SK-N-SH treated with all-trans-retinoic acid at 6 μM for 48 hours (cell line): ENCODE measurements around the gene SHROOM4.

Experiments
- ATAC-seq: fragments of 200-7000 bp; cut with Tn5 transposase; 3 replicates; pipeline ENCODE4 v1.9.1; 2020; ENCODE audit warnings: mild to moderate bottlenecking, moderate library complexity
- ARNTL ChIP-seq: fragments of 450-650 bp; formaldehyde crosslinking; IDR thresholded peaks from 2 replicates; pipeline ENCODE4 v1.5.0; 2020; ENCODE audit warnings: low read depth, mild to moderate bottlenecking, moderate library complexity, borderline replicate concordance
- CREB5 ChIP-seq: fragments of 250-450 bp; sonication (Bioruptor Pico); IDR thresholded peaks from 2 replicates; pipeline ENCODE4 v1.5.1; 2020; ENCODE audit warnings: low read depth, mild to moderate bottlenecking, moderate library complexity
- CSDC2 ChIP-seq: fragments of 250-450 bp; sonication (Bioruptor Pico); IDR thresholded peaks from 2 replicates; pipeline ENCODE4 v1.5.0; 2020; ENCODE audit warnings: mild to moderate bottlenecking, moderate library complexity
- CSRNP3 ChIP-seq: fragments of 250-450 bp; sonication (Bioruptor Pico); IDR thresholded peaks from 2 replicates; pipeline ENCODE4 v1.5.1; 2021; ENCODE audit warnings: mild to moderate bottlenecking, moderate library complexity
- ESRRG ChIP-seq: fragments of 250-450 bp; sonication (Bioruptor Pico); IDR thresholded peaks from 2 replicates; pipeline ENCODE4 v1.6.1; 2021; ENCODE audit warnings: mild to moderate bottlenecking
- GLIS3 ChIP-seq: fragments of 250-450 bp; sonication (Bioruptor Pico); IDR thresholded peaks from 2 replicates; pipeline ENCODE4 v1.5.0; 2020; ENCODE audit warnings: mild to moderate bottlenecking, moderate library complexity
- ISL1 ChIP-seq: fragments of 250-450 bp; sonication (Bioruptor Pico); IDR thresholded peaks from 2 replicates; pipeline ENCODE4 v2.1.2; 2022; ENCODE audit warnings: mild to moderate bottlenecking, moderate library complexity
- OSR1 ChIP-seq: fragments of 250-450 bp; sonication (Bioruptor Pico); IDR thresholded peaks from 2 replicates; pipeline ENCODE4 v1.8.0; 2022; ENCODE audit warnings: moderate library complexity, mild to moderate bottlenecking, inconsistent platforms
- PATZ1 ChIP-seq: fragments of 250-450 bp; sonication (Bioruptor Pico); IDR thresholded peaks from 2 replicates; pipeline ENCODE4 v1.8.0; 2020; ENCODE audit warnings: mild to moderate bottlenecking, moderate library complexity, borderline replicate concordance
- POU6F1 ChIP-seq: fragments of 250-450 bp; sonication (Bioruptor Pico); IDR thresholded peaks from 2 replicates; pipeline ENCODE4 v1.8.0; 2021; ENCODE audit warnings: low read depth, mild to moderate bottlenecking, moderate library complexity, borderline replicate concordance
- PPARA ChIP-seq: fragments of 250-450 bp; sonication (Bioruptor Pico); IDR thresholded peaks from 2 replicates; pipeline ENCODE4 v1.5.0; 2020; ENCODE audit warnings: mild to moderate bottlenecking, borderline replicate concordance
- RARB ChIP-seq: fragments of 250-450 bp; sonication (Bioruptor Pico); IDR thresholded peaks from 2 replicates; pipeline ENCODE4 v1.8.0; 2021; ENCODE audit warnings: mild to moderate bottlenecking, moderate library complexity
- SNAI2 ChIP-seq: fragments of 250-450 bp; sonication (Bioruptor Pico); IDR thresholded peaks from 2 replicates; pipeline ENCODE4 v1.5.0; 2020; ENCODE audit warnings: mild to moderate bottlenecking, moderate library complexity
- TCF4 ChIP-seq: fragments of 250-450 bp; sonication (Bioruptor Pico); IDR thresholded peaks from 2 replicates; pipeline ENCODE4 v1.8.0; 2021; ENCODE audit warnings: mild to moderate bottlenecking, moderate library complexity, borderline replicate concordance
- TOX ChIP-seq: fragments of 250-450 bp; sonication (Bioruptor Pico); IDR thresholded peaks from 2 replicates; pipeline ENCODE4 v1.8.0; 2021; ENCODE audit warnings: mild to moderate bottlenecking, moderate library complexity, borderline replicate concordance
- TSHZ2 ChIP-seq: fragments of 250-450 bp; sonication (Bioruptor Pico); IDR thresholded peaks from 2 replicates; pipeline ENCODE4 v1.5.0; 2020; ENCODE audit warnings: mild to moderate bottlenecking, moderate library complexity
- ZC3H10 ChIP-seq: fragments of 250-450 bp; sonication (Bioruptor Pico); IDR thresholded peaks from 2 replicates; pipeline ENCODE4 v1.5.1; 2021; ENCODE audit warnings: mild to moderate bottlenecking, moderate library complexity
- ZFP3 ChIP-seq: fragments of 250-450 bp; sonication (Bioruptor Pico); IDR thresholded peaks from 2 replicates; pipeline ENCODE4 v1.5.0; 2020; ENCODE audit warnings: mild to moderate bottlenecking, moderate library complexity
- ZNF565 ChIP-seq: fragments of 450-650 bp; formaldehyde crosslinking; conservative IDR thresholded peaks from 2 replicates; pipeline ENCODE4 v1.5.0; 2020; ENCODE audit warnings: low read depth, mild to moderate bottlenecking, moderate library complexity
- ZNF70 ChIP-seq: fragments of 450-650 bp; formaldehyde crosslinking; IDR thresholded peaks from 2 replicates; pipeline ENCODE4 v1.5.0; 2020; ENCODE audit warnings: mild to moderate bottlenecking, moderate library complexity
- ZNF8 ChIP-seq: fragments of 450-650 bp; formaldehyde crosslinking; IDR thresholded peaks from 2 replicates; pipeline ENCODE4 v1.5.0; 2020; ENCODE audit warnings: mild to moderate bottlenecking, moderate library complexity

SHROOM4 gene

GRCh38 chrX:50596056-50596455 is 217.9 kb downstream of the SHROOM4 start:
- TF ChIP-seq ZNF565 (CRISPR knock-in tag) (no peak), GLIS3 (CRISPR knock-in tag) (no peak), ZNF70 (CRISPR knock-in tag) (no peak), PATZ1 (CRISPR knock-in tag) (no peak), SNAI2 (CRISPR knock-in tag) (no peak), TCF4 (CRISPR knock-in tag) (no peak), RARB (no peak), ARNTL (CRISPR knock-in tag) (no peak), ZC3H10 (CRISPR knock-in tag) (no peak), ESRRG (no peak), ZFP3 (no peak), CSDC2 (no peak)
- no peak for ATAC-seq

GRCh38 chrX:50594788-50595187 is 219.2 kb downstream of the SHROOM4 start:
- no peak for ATAC-seq
- TF ChIP-seq ISL1 (CRISPR knock-in tag) (no peak), RARB (no peak), PATZ1 (CRISPR knock-in tag) (no peak), CSRNP3 (no peak), ZC3H10 (CRISPR knock-in tag) (no peak), PPARA (CRISPR knock-in tag) (no peak), ZNF8 (CRISPR knock-in tag) (no peak), SNAI2 (CRISPR knock-in tag) (no peak), ZFP3 (no peak), ESRRG (no peak), TCF4 (CRISPR knock-in tag) (no peak), ZNF70 (CRISPR knock-in tag) (no peak), CREB5 (CRISPR knock-in tag) (no peak), OSR1 (no peak), TSHZ2 (CRISPR knock-in tag) (no peak), ARNTL (CRISPR knock-in tag) (no peak), GLIS3 (CRISPR knock-in tag) (no peak), TOX (no peak), POU6F1 (CRISPR knock-in tag) (no peak), CSDC2 (no peak)
